ENCODE measurements around the gene CPNE2. TPM values are rescaled to one million over a fixed set of nuclear protein-coding genes. Genes with fewer than 3 reads are reported as not detected.

The CPNE2 gene
- total RNA-seq, 1 experiment from 2014 or later, result 35.2 TPM

- Histone ChIP-seq H3K27ac (0 out of 2 replicates have a peak overlapping the region, but pooled peaks have one; percentile 6), H3F3A (ENCODE audit: insufficient read depth, low read depth) (peaks cover 15% of the 10 kb centered on the region), H3K4me1 (replicated peaks; ENCODE audit: insufficient read depth) (peaks cover 13% of the 10 kb centered on the region), H3K9me2 (ENCODE audit: insufficient read depth) (no peaks in the 10 kb centered on the region), H3K4me3 (no peak overlapping the region), H3K27me3 (ENCODE audit: insufficient read depth, low read depth) (no peaks in the 10 kb centered on the region), H4K20me1 (ENCODE audit: insufficient read depth) (no peaks in the 10 kb centered on the region), H3K4me2 (0 out of 2 replicates have a peak overlapping the region, but pooled peaks have one; percentile 3), H3K79me2 (ENCODE audit: low read depth) (no peaks in the 10 kb centered on the region), H3K9me3 (ENCODE audit: insufficient read depth, low read depth) (no peaks in the 10 kb centered on the region), H2AFZ (no peak overlapping the region), H3K36me3 (ENCODE audit: low read depth) (no peaks in the 10 kb centered on the region)
- DNase-seq, result peak; percentile 54 to 69
- ChIA-PET POLR2A (ENCODE audit: unreplicated experiment) (interaction anchor here (0.6 kb wide), 1 partner anchor 565 kb away, joined by 5 read pairs; no protein-coding TSS in a partner anchor), CTCF (interaction anchor here (1.2 kb wide), 1 partner anchor 15 kb away, joined by 16 read pairs; no protein-coding TSS in a partner anchor)
- TF ChIP-seq EZH2 (IDR thresholded peaks at IDR 0.05; ENCODE audit: low read depth) (no peak), CTCF (conservative IDR thresholded peaks at IDR 0.05) (no peak)
- no TSS peak for BruUV-seq (replicated peaks)
- intact Hi-C loops (cut with micrococcal nuclease; ENCODE audit: unreplicated experiment), result no loop called here
Measured at GRCh38 chr16:57071831-57072582, 20.4 kb upstream of the CPNE2 start.

DNA sequence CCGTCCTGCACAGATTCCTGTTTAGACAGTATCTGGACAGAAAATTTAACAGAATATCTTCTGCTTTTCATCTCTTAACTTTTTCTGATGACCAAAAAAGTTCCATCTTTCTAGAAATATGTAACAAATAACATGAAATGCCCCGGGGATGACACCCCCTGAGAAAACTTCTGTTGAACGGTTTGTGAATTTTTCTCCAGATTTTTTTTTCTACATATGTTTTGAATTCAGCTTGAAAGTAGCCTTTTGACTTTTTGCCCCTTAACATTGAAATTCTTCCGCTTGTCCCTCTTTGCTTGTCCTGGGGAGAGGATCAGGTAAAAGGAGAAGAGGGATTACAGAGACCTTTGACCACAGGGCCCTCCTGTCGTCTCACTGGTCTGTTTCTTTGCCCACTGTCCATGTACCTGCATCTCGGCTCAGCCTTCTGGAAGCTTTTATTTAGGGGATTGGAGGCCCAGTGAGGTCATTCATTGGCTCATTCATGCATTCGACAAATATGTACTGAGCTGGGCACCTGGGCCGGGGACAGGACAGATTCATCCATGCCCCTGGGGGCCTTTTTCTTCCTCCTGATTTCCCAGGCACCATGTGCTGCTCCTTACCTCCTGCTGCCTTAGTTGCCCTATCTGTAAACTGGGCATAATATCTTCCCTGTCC lies 19.6 kb upstream of the CPNE2 start:
- no TSS peak for BruUV-seq (replicated peaks)
- no peaks in the 10 kb centered on the region for H3K36me3 ChIP-seq (ENCODE audit: low read depth)
- H3K4me2 ChIP-seq, result 0 out of 2 replicates have a peak overlapping the region, but pooled peaks have one; percentile 3
- no peaks in the 10 kb centered on the region for H3K79me2 ChIP-seq (ENCODE audit: low read depth)
- ChIA-PET CTCF (interaction anchor here (1.2 kb wide), 1 partner anchor 15 kb away, joined by 16 read pairs; no protein-coding TSS in a partner anchor), POLR2A (ENCODE audit: unreplicated experiment) (no interaction called here)
- no peak overlapping the region for H3K4me3 ChIP-seq
- no peak for TF ChIP-seq CTCF (conservative IDR thresholded peaks at IDR 0.05)
- TF ChIP-seq EZH2 (IDR thresholded peaks at IDR 0.05; ENCODE audit: low read depth), result no peak
- DNase-seq, result no peak
- H3K4me1 ChIP-seq (replicated peaks; ENCODE audit: insufficient read depth), result peaks cover 13% of the 10 kb centered on the region
- no peaks in the 10 kb centered on the region for H3K9me3 ChIP-seq (ENCODE audit: insufficient read depth, low read depth)
- no peak overlapping the region for H2AFZ ChIP-seq
- intact Hi-C loops (cut with micrococcal nuclease; ENCODE audit: unreplicated experiment), result no loop called here
- H3K27me3 ChIP-seq (ENCODE audit: insufficient read depth, low read depth), result no peaks in the 10 kb centered on the region
- no peaks in the 10 kb centered on the region for H3K9me2 ChIP-seq (ENCODE audit: insufficient read depth)
- H3F3A ChIP-seq (ENCODE audit: insufficient read depth, low read depth), result peaks cover 15% of the 10 kb centered on the region
- 0 out of 2 replicates have a peak overlapping the region, but pooled peaks have one; percentile 6 for H3K27ac ChIP-seq
- H4K20me1 ChIP-seq (ENCODE audit: insufficient read depth), result no peaks in the 10 kb centered on the region

GRCh38 chr16:57077714-57078113 lies 14.7 kb upstream of the CPNE2 start:
- CTCF ChIA-PET, result no interaction called here
- H3K4me2 ChIP-seq, result no peak overlapping the region
- H3F3A ChIP-seq (ENCODE audit: insufficient read depth, low read depth), result peaks cover 6% of the 10 kb centered on the region; the same call in 1 of the 2 replicates
- H3K36me3 ChIP-seq (ENCODE audit: low read depth), result no peaks in the 10 kb centered on the region
- no peak overlapping the region for H2AFZ ChIP-seq
- no peaks in the 10 kb centered on the region for H3K79me2 ChIP-seq (ENCODE audit: low read depth)
- H3K27me3 ChIP-seq (ENCODE audit: insufficient read depth, low read depth), result no peaks in the 10 kb centered on the region
- POLR2A ChIA-PET (ENCODE audit: unreplicated experiment), result interaction anchor here (0.6 kb wide), 1 partner anchor 51 kb away, joined by 3 read pairs; no protein-coding TSS in a partner anchor
- no peak overlapping the region for H3K27ac ChIP-seq
- no peaks in the 10 kb centered on the region for H3K9me2 ChIP-seq (ENCODE audit: insufficient read depth)
- no peaks in the 10 kb centered on the region for H4K20me1 ChIP-seq (ENCODE audit: insufficient read depth)
- BruUV-seq (replicated peaks), result no TSS peak
- H3K4me3 ChIP-seq, result no peak overlapping the region
- no peaks in the 10 kb centered on the region for H3K9me3 ChIP-seq (ENCODE audit: insufficient read depth, low read depth)
- DNase-seq, result no peak
- intact Hi-C loops (cut with micrococcal nuclease; ENCODE audit: unreplicated experiment), result no loop called here
- peaks cover under 1% of the 10 kb centered on the region for H3K4me1 ChIP-seq (replicated peaks; ENCODE audit: insufficient read depth)
- no peak for TF ChIP-seq EZH2 (IDR thresholded peaks at IDR 0.05; ENCODE audit: low read depth)
- TF ChIP-seq CTCF (conservative IDR thresholded peaks at IDR 0.05), result no peak
